Endothelial cell of umbilical vein (primary cell): ENCODE measurements around the gene XDH.

Experiments
- POLR2A ChIP-seq: IDR thresholded peaks from 2 replicates; pipeline ENCODE4 v1.6.1; 2012; ENCODE audit warnings: low read depth, mild to moderate bottlenecking, control low read depth, low read length
- TF ChIP-seq, protein P1 (sequence below): IDR thresholded peaks from 2 replicates; pipeline ENCODE4 v1.6.1; 2011; ENCODE audit not compliant: insufficient read depth, insufficient read length

DNA sequence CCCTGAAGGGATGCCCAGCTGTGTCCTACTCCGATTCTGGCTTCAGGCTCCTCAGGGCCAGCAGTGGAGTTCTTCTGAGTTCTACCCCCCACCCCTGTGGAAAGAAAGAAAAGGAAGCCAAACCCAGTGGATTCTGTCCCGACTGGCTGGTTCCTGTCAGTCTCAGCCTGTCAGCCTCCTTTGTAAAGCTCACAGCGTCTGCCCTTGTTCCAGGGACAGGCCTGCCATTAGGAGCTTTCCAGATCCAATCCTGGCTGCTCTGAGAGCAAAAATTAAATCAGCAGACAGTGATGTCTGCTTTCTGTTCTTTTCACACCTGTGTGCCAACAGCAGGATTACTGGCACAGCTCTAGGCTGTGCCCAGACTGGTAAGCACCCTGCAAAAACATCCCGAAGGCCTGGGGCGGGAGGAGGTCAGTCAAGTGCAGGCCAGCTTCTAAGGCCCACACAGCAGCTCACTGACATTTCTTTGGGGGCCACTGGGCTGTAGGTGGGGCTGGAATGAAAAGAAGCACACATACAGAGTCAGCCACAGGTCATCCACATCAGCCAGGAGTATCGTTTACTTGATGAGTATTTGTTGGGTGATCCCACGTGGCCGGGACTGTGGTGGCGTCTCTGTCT, 111.5 kb downstream of the XDH start:
- TF ChIP-seq, protein P1, sequence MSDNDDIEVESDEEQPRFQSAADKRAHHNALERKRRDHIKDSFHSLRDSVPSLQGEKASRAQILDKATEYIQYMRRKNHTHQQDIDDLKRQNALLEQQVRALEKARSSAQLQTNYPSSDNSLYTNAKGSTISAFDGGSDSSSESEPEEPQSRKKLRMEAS: no peak
- no peak for TF ChIP-seq POLR2A
